ENCODE data around the gene PTF1A. TPM values are rescaled to one million over a fixed set of nuclear protein-coding genes. Genes with fewer than 3 reads are reported as not detected.

Gene PTF1A

Small RNA genes lying within 50 kb of the gene (small RNA-seq; reads per million reads assigned to genes)
- not detected for gene RF00561 (ENCODE audit: low read depth)

Measured in mesenchymal stem cell (in vitro differentiated cells and primary cell).